Keratinocyte (primary cell): ENCODE results near the gene DOCK1. TPM values are rescaled to one million over a fixed set of nuclear protein-coding genes. Genes with fewer than 3 reads are reported as not detected.

Experiments used
- DNase-seq: peaks from one replicate; pipeline ENCODE4 v3.0.0-alpha.2; 2011; ENCODE audit warnings: low read depth, missing footprints, low spot score
- FAIRE-seq: peaks from 2 replicates; lab custom pipeline; 2011; peaks lifted over from hg19 to GRCh38; lab: Jason Lieb, UNC
- H2AFZ ChIP-seq: 2 replicates; pipeline ENCODE4 v1.6.0; 2012; ENCODE audit warnings: low read length, control low read depth, inconsistent platforms; ENCODE audit not compliant: control insufficient read depth
- H3K27ac ChIP-seq: 2 replicates; pipeline ENCODE4 v1.5.1; 2011; ENCODE audit warnings: low read length; ENCODE audit not compliant: control insufficient read depth, insufficient read depth
- H3K27me3 ChIP-seq: 3 replicates; pipeline ENCODE4 v1.6.0; 2011; ENCODE audit warnings: low read length; ENCODE audit not compliant: control insufficient read depth, insufficient read depth; ENCODE audit errors: extremely low read depth
- H3K36me3 ChIP-seq, 2 experiments: 2 replicates in 1 of 2; 3 replicates in 1 of 2; pipeline ENCODE4 v1.5.1; 2011; ENCODE audit warnings: low read length in 2 of 2, mild to moderate bottlenecking in 1 of 2; ENCODE audit not compliant: control insufficient read depth in 2 of 2, insufficient read depth in 2 of 2; ENCODE audit errors: extremely low read depth in 1 of 2
- H3K4me1 ChIP-seq: 3 replicates; pipeline ENCODE4 v1.5.1; 2011; ENCODE audit warnings: low read length; ENCODE audit not compliant: control insufficient read depth, insufficient read depth; ENCODE audit errors: extremely low read depth
- H3K4me2 ChIP-seq: 3 replicates; pipeline ENCODE4 v1.6.0; 2011; ENCODE audit warnings: low read depth, low read length; ENCODE audit not compliant: control insufficient read depth, insufficient read depth; ENCODE audit errors: extremely low read depth
- H3K4me3 ChIP-seq, 3 experiments: fragments of 200-600 bp in 1 of 3; sonication (generic) in 1 of 3; 2 replicates in 2 of 3; 3 replicates in 1 of 3; pipeline ENCODE4 v1.5.1; 2011 to 2016; ENCODE audit warnings: low read length in 3 of 3, mild to moderate bottlenecking in 3 of 3, control low read depth in 2 of 3, inconsistent platforms in 1 of 3, low read depth in 1 of 3, mixed read lengths in 1 of 3, mixed run types in 1 of 3, moderate library complexity in 1 of 3; ENCODE audit not compliant: control insufficient read depth in 2 of 3, insufficient read depth in 2 of 3; ENCODE audit errors: extremely low read depth in 1 of 3
- H3K79me2 ChIP-seq: 2 replicates; pipeline ENCODE4 v1.6.0; 2012; ENCODE audit warnings: low read length; ENCODE audit not compliant: control insufficient read depth, insufficient read depth
- H3K9ac ChIP-seq: 3 replicates; pipeline ENCODE4 v1.6.0; 2011; ENCODE audit warnings: low read length; ENCODE audit not compliant: control insufficient read depth, insufficient read depth; ENCODE audit errors: extremely low read depth
- H3K9me1 ChIP-seq: 3 replicates; pipeline ENCODE4 v1.6.0; 2011; ENCODE audit warnings: low read length; ENCODE audit not compliant: control insufficient read depth, insufficient read depth; ENCODE audit errors: extremely low read depth
- H3K9me3 ChIP-seq: 2 replicates; pipeline ENCODE4 v1.5.1; 2012; ENCODE audit warnings: low read depth, low read length; ENCODE audit not compliant: control insufficient read depth
- H4K20me1 ChIP-seq: 3 replicates; pipeline ENCODE4 v1.6.0; 2011; ENCODE audit warnings: low read length; ENCODE audit not compliant: control insufficient read depth, insufficient read depth; ENCODE audit errors: extremely low read depth
- CTCF ChIP-seq, 3 experiments: IDR thresholded peaks in 1 of 3; conservative IDR thresholded peaks in 1 of 3; optimal IDR thresholded peaks in 1 of 3; 2 replicates in 2 of 3; 3 replicates in 1 of 3; pipeline versions ENCODE3 to v1.5.1; 2011; ENCODE audit warnings: low read length in 3 of 3, mild to moderate bottlenecking in 3 of 3, moderate library complexity in 2 of 3, control low read depth in 1 of 3, inconsistent platforms in 1 of 3; ENCODE audit not compliant: insufficient read depth in 2 of 3; ENCODE audit errors: extremely low read depth in 1 of 3
- EZH2 ChIP-seq: IDR thresholded peaks from one replicate; pipeline ENCODE4 v1.6.1; 2012; ENCODE audit warnings: inconsistent platforms, mild to moderate bottlenecking, low read length, moderate library complexity
- dilution Hi-C: fragments of 300-500 bp; cut with MboI; formaldehyde crosslinking; loops from one replicate; pipeline ENCODE4 v1.7.0; 2020; ENCODE audit warnings: low sequenced_read_pairs; ENCODE audit not compliant: extremely low pct_ligation_motif_present
- polyA plus RNA-seq, 5 experiments: library from polyadenylated mRNA; depleted of rRNA in 3 of 5; stranded (reverse) in 3 of 5; stranded (forward) in 1 of 5; unstranded in 1 of 5; fragments of >200 nt; gene quantifications; 1 replicate in 1 of 5; 2 replicates in 3 of 5; 3 replicates in 1 of 5; pipeline versions ENCODE4 v1.2.1 to v1.2.3, GENCODE V29; 2011 to 2012; ENCODE audit warnings: missing spikeins in 2 of 5, low read depth in 1 of 5, low replicate concordance in 1 of 5

DOCK1 gene
- polyA plus RNA-seq, 1 donor (not counting 4 experiments of a cell fraction or from before 2014, with no cell fraction given) = 15.7 TPM

GRCh38 chr10:127184582-127184981, 279.4 kb downstream of the DOCK1 start:
- TF ChIP-seq EZH2 = no peak
- TF ChIP-seq CTCF (optimal IDR thresholded peaks at IDR 0.05 in 1 of 3, IDR thresholded peaks at IDR 0.05 in 1 of 3, conservative IDR thresholded peaks at IDR 0.05 in 1 of 3; ENCODE audit: extremely low read depth in 1 of 3, insufficient read depth in 2 of 3, low read length in 3 of 3) = no peak
- DNase-seq (no peak), FAIRE-seq (no peak)
- Histone ChIP-seq H3K27me3 (no peaks in the 10 kb centered on the region), H4K20me1 (no peaks in the 10 kb centered on the region), H3K9ac (no peak overlapping the region), H3K27ac (no peak overlapping the region), H3K9me3 (no peaks in the 10 kb centered on the region), H3K4me2 (no peak overlapping the region), H2AFZ (no peak overlapping the region), H3K36me3 (no peaks in the 10 kb centered on the region), H3K4me3 (no peak overlapping the region), H3K79me2 (no peaks in the 10 kb centered on the region), H3K9me1 (no peaks in the 10 kb centered on the region), H3K4me1 (no peaks in the 10 kb centered on the region)
- dilution Hi-C loops = no loop called here

GRCh38 chr10:127186813-127187212, 281.6 kb downstream of the DOCK1 start:
- no peak for TF ChIP-seq CTCF (optimal IDR thresholded peaks at IDR 0.05 in 1 of 3, IDR thresholded peaks at IDR 0.05 in 1 of 3, conservative IDR thresholded peaks at IDR 0.05 in 1 of 3; ENCODE audit: extremely low read depth in 1 of 3, insufficient read depth in 2 of 3, low read length in 3 of 3)
- TF ChIP-seq EZH2 = no peak
- Histone ChIP-seq H3K9me3 (no peaks in the 10 kb centered on the region), H3K4me2 (no peak overlapping the region), H3K79me2 (no peaks in the 10 kb centered on the region), H3K9me1 (no peaks in the 10 kb centered on the region), H3K4me3 (no peak overlapping the region), H3K27me3 (no peaks in the 10 kb centered on the region), H2AFZ (no peak overlapping the region), H3K4me1 (no peaks in the 10 kb centered on the region), H3K27ac (no peak overlapping the region), H3K9ac (no peak overlapping the region), H3K36me3 (peaks cover 0 to 1% of the 10 kb centered on the region in 2 experiments), H4K20me1 (no peaks in the 10 kb centered on the region)
- DNase-seq (no peak), FAIRE-seq (no peak)
- dilution Hi-C loops = no loop called here
